GM13977 (cell line): ENCODE measurements around the gene TMEM139.
"Not testable (repeated sequence)": the region's sequence is repeated elsewhere in the genome, so short reads cannot be mapped to it uniquely, and the experiment has no call there.

Source experiments
- DNase-seq: peaks from one replicate; pipeline ENCODE4 v3.0.0; 2012; ENCODE audit warnings: low spot score
- CTCF ChIP-seq: IDR thresholded peaks from 2 replicates; pipeline ENCODE4 v1.5.1; 2012; ENCODE audit warnings: mild to moderate bottlenecking, control low read depth; ENCODE audit not compliant: insufficient read depth; ENCODE audit errors: extremely low read depth, missing control alignments
- in situ Hi-C: fragments of 300-500 bp; cut with MboI; formaldehyde crosslinking; loops from one replicate; pipeline ENCODE4 v1.12.0; 2022; ENCODE audit warnings: low sequenced_read_pairs, low pct_unique_long_range_greater_than_20kb, mixed read lengths, inconsistent platforms; ENCODE audit not compliant: unreplicated experiment

The TMEM139 gene

GRCh38 chr7:143289421-143289820 lies 4.7 kb downstream of the TMEM139 start:
- no peak for TF ChIP-seq CTCF
- in situ Hi-C loops, result no loop called here
- no peak for DNase-seq

- in situ Hi-C loops, DNase-seq: not testable (repeated sequence)
Measured at GRCh38 chr7:143289888-143290287, 5.1 kb downstream of the TMEM139 start.

- DNase-seq, result no peak
- TF ChIP-seq CTCF, result no peak
- in situ Hi-C loops, result no loop called here
Measured at GRCh38 chr7:143290293-143290692, 5.5 kb downstream of the TMEM139 start.

- DNase-seq, result no peak
- no peak for TF ChIP-seq CTCF
- in situ Hi-C loops, result no loop called here
Measured at GRCh38 chr7:143292876-143293275, 8.1 kb downstream of the TMEM139 start.

- no peak for TF ChIP-seq CTCF
- no peak for DNase-seq
- in situ Hi-C loops, result no loop called here
Measured at GRCh38 chr7:143295870-143296269, 11.1 kb downstream of the TMEM139 start.

GRCh38 chr7:143296686-143297085 lies 11.9 kb downstream of the TMEM139 start:
- no peak for TF ChIP-seq CTCF
- in situ Hi-C loops, result no loop called here
- no peak for DNase-seq

GRCh38 chr7:143299346-143299745 lies 14.6 kb downstream of the TMEM139 start:
- in situ Hi-C loops, result no loop called here
- no peak for DNase-seq
- no peak for TF ChIP-seq CTCF
